HEK293 (cell line): Measurements from ENCODE around the gene RPS24.
A peak's percentile ranks its signal among the peaks of the same experiment; 100 is the strongest.

Experiments used
- CTCF ChIA-PET: fragments of 350-600 bp; formaldehyde crosslinking; extraction: SDS; loops from one replicate; lab custom pipeline; 2021; ENCODE audit warnings: antibody characterized with exemption; lab: Yijun Ruan, JAX
- POLR2A ChIA-PET: fragments of 300-600 bp; formaldehyde crosslinking; extraction: SDS; loops from one replicate; lab custom pipeline; 2020; ENCODE audit warnings: antibody characterized with exemption, inconsistent platforms; lab: Yijun Ruan, JAX
- H3K27ac ChIP-seq: fragments of 200-500 bp; sonication (Bioruptor generic); 2 replicates; pipeline ENCODE4 v1.5.1; 2014; ENCODE audit warnings: low read depth, low read length, control low read depth, inconsistent platforms; ENCODE audit errors: extremely low read depth
- H3K36me3 ChIP-seq, 2 experiments: fragments of 200-500 bp in 1 of 2; sonication (Bioruptor generic) in 1 of 2; 1 replicate in 1 of 2; 2 replicates in 1 of 2; pipeline ENCODE4 v1.5.1; 2014 to 2017; ENCODE audit warnings: inconsistent platforms in 2 of 2, low read length in 2 of 2; ENCODE audit not compliant: control insufficient read depth in 2 of 2, insufficient read depth in 1 of 2
- H3K4me1 ChIP-seq: fragments of 200-500 bp; sonication (Bioruptor generic); 2 replicates; pipeline ENCODE4 v1.5.1; 2014; ENCODE audit warnings: mild to moderate bottlenecking, low read length, inconsistent platforms; ENCODE audit not compliant: control insufficient read depth, insufficient read depth
- H3K4me3 ChIP-seq: 2 replicates; pipeline ENCODE4 v1.5.1; 2011; ENCODE audit warnings: low read depth, mild to moderate bottlenecking, control low read depth, low read length, moderate library complexity
- H3K9me3 ChIP-seq: fragments of 200-500 bp; sonication (Bioruptor generic); 2 replicates; pipeline ENCODE4 v1.5.1; 2014; ENCODE audit warnings: low read depth, low read length, inconsistent platforms; ENCODE audit not compliant: control insufficient read depth, insufficient read depth
- GFI1B ChIP-seq: fragments of 450-650 bp; formaldehyde crosslinking; IDR thresholded peaks from 2 replicates; pipeline ENCODE4 v1.5.1; 2016; ENCODE audit warnings: missing biosample characterization, missing genetic modification characterization
- HOXA7 ChIP-seq: sonication (generic); formaldehyde crosslinking; IDR thresholded peaks from 2 replicates; pipeline ENCODE4 v1.8.1; 2022; ENCODE audit warnings: missing genetic modification reagents, borderline replicate concordance
- KLF16 ChIP-seq: fragments of 450-650 bp; formaldehyde crosslinking; IDR thresholded peaks from 2 replicates; pipeline ENCODE4 v1.5.1; 2017; ENCODE audit warnings: missing biosample characterization, missing genetic modification characterization
- MEIS1 ChIP-seq: sonication (generic); formaldehyde crosslinking; IDR thresholded peaks from 2 replicates; pipeline ENCODE4 v1.8.1; 2022; ENCODE audit warnings: missing genetic modification reagents, mild to moderate bottlenecking, borderline replicate concordance
- PRDM1 ChIP-seq: fragments of 450-650 bp; formaldehyde crosslinking; IDR thresholded peaks from 2 replicates; pipeline ENCODE4; 2016; ENCODE audit warnings: missing biosample characterization, missing genetic modification characterization
- REPIN1 ChIP-seq: fragments of 450-650 bp; formaldehyde crosslinking; IDR thresholded peaks from 2 replicates; pipeline ENCODE4 v1.5.1; 2017; ENCODE audit warnings: missing biosample characterization, missing genetic modification characterization, low read depth
- SCRT2 ChIP-seq: fragments of 450-650 bp; formaldehyde crosslinking; IDR thresholded peaks from 2 replicates; pipeline ENCODE4 v1.5.1; 2016; ENCODE audit warnings: missing biosample characterization, missing genetic modification characterization
- YY1 ChIP-seq: fragments of 450-650 bp; formaldehyde crosslinking; IDR thresholded peaks from 2 replicates; pipeline ENCODE4 v1.5.1; 2018; ENCODE audit warnings: missing biosample characterization, missing genetic modification characterization
- ZBTB1 ChIP-seq: fragments of 450-650 bp; formaldehyde crosslinking; IDR thresholded peaks from 2 replicates; pipeline ENCODE4 v1.5.1; 2016; ENCODE audit warnings: missing biosample characterization, missing genetic modification characterization
- ZBTB8A ChIP-seq: fragments of 450-650 bp; formaldehyde crosslinking; IDR thresholded peaks from 2 replicates; pipeline ENCODE4 v1.5.1; 2016; ENCODE audit warnings: missing biosample characterization, missing genetic modification characterization
- ZEB2 ChIP-seq: fragments of 450-650 bp; formaldehyde crosslinking; IDR thresholded peaks from 2 replicates; pipeline ENCODE4 v1.5.1; 2016; ENCODE audit warnings: missing biosample characterization, missing genetic modification characterization
- ZFP69B ChIP-seq: fragments of 450-650 bp; formaldehyde crosslinking; IDR thresholded peaks from 2 replicates; pipeline ENCODE4 v1.5.1; 2016; ENCODE audit warnings: missing biosample characterization, missing genetic modification characterization
- ZNF114 ChIP-seq: fragments of 450-650 bp; formaldehyde crosslinking; IDR thresholded peaks from 2 replicates; pipeline ENCODE4 v1.5.0; 2017; ENCODE audit warnings: missing biosample characterization, missing genetic modification characterization
- ZNF175 ChIP-seq: fragments of 450-650 bp; formaldehyde crosslinking; IDR thresholded peaks from 2 replicates; pipeline ENCODE4 v1.5.1; 2016; ENCODE audit warnings: missing biosample characterization, missing genetic modification characterization
- ZNF366 ChIP-seq: fragments of 450-650 bp; formaldehyde crosslinking; conservative IDR thresholded peaks from 2 replicates; pipeline ENCODE4 v1.5.1; 2016; ENCODE audit warnings: missing biosample characterization, missing genetic modification characterization
- ZNF530 ChIP-seq: fragments of 450-650 bp; formaldehyde crosslinking; IDR thresholded peaks from 2 replicates; pipeline ENCODE4 v1.5.1; 2016; ENCODE audit warnings: low read depth, missing biosample characterization, missing genetic modification characterization
- ZNF544 ChIP-seq: fragments of 450-650 bp; formaldehyde crosslinking; IDR thresholded peaks from 2 replicates; pipeline ENCODE4 v1.5.0; 2017; ENCODE audit warnings: missing biosample characterization, missing genetic modification characterization
- ZNF701 ChIP-seq: fragments of 450-650 bp; formaldehyde crosslinking; IDR thresholded peaks from 2 replicates; pipeline ENCODE4 v1.5.1; 2016; ENCODE audit warnings: missing biosample characterization, missing genetic modification characterization
- ZNF777 ChIP-seq: fragments of 450-650 bp; formaldehyde crosslinking; IDR thresholded peaks from 2 replicates; pipeline ENCODE4 v1.5.1; 2017; ENCODE audit warnings: missing biosample characterization, missing genetic modification characterization, borderline replicate concordance
- TF ChIP-seq, protein P1 (sequence below): fragments of 450-650 bp; formaldehyde crosslinking; IDR thresholded peaks from 2 replicates; pipeline ENCODE4 v1.5.1; 2016; ENCODE audit warnings: missing biosample characterization, missing genetic modification characterization
- TF ChIP-seq, protein P2 (sequence below): fragments of 450-650 bp; formaldehyde crosslinking; IDR thresholded peaks from 2 replicates; pipeline ENCODE4 v1.5.1; 2016; ENCODE audit warnings: missing biosample characterization, missing genetic modification characterization, low read depth
- TF ChIP-seq, protein P3 (sequence below): fragments of 450-650 bp; formaldehyde crosslinking; IDR thresholded peaks from 2 replicates; pipeline ENCODE4 v1.5.1; 2016; ENCODE audit warnings: missing biosample characterization, missing genetic modification characterization
- TF ChIP-seq, protein P4 (sequence below): fragments of 450-650 bp; formaldehyde crosslinking; optimal IDR thresholded peaks from 2 replicates; pipeline ENCODE3; 2016; ENCODE audit warnings: missing biosample characterization, mild to moderate bottlenecking, missing genetic modification characterization
- TF ChIP-seq, protein P5 (sequence below): fragments of 450-650 bp; formaldehyde crosslinking; IDR thresholded peaks from 2 replicates; pipeline ENCODE4 v1.5.1; 2016; ENCODE audit warnings: missing biosample characterization, missing genetic modification characterization
- TF ChIP-seq, protein P6 (sequence below): sonication (generic); formaldehyde crosslinking; IDR thresholded peaks from 2 replicates; pipeline ENCODE4 v1.8.1; 2022; ENCODE audit warnings: mild to moderate bottlenecking, moderate library complexity, missing genetic modification reagents
- TF ChIP-seq, protein P7 (sequence below): fragments of 450-650 bp; IDR thresholded peaks from 2 replicates; pipeline ENCODE4 v1.5.1; 2018; ENCODE audit warnings: missing biosample characterization, mild to moderate bottlenecking, missing genetic modification characterization

The RPS24 gene

DNA sequence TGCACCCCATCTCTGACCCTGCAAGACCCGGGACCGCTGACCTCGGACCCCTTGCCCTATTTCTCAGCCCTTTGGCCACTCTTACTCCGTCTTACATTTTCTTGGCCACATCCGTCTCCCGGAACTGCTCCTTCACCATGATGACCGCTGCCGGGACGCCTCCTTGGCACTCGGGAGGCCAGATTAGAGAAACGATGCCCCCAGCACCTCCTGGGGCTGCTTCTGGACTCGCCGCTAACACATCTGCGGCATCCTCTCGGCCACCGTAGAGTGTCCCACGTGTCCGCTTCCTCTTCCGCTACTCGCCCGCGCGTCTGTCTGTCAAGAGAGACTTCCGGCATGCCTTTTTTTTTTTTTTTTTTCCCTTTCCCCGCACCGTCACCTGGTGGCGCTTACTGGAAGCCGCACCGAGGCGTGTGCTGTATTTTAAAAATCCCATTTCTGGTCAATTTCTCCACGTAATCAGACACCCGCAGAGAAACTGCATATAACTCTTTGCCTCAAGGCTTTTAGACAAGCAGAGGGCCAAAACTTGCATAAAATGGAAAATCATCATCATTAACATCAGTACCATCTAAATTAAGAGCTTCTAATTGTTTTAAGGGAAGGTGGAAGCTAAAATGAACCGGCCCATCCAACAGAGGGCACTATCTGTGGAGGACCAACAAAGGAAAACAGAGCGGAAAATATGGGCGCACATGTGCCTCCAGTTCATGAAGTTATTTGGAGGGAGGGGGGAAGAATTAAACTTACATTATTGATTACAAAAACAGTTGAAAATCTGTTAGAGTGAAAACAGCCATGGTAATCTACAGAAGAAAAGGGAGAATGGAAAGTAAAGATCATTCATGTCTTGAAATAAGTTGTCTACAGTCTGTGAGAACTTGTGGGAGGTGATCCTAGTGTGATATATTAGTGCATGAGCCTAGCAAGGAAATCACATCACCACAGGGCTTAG is 4.1 kb upstream of the RPS24 start, which contains the start of gene POLR3A:
POLR3A (minus strand) TSS at position 247 of the 958 bp plus-strand sequence; CDS start at position 139, 108 bp downstream.
- no peaks in the 10 kb centered on the region for H3K9me3 ChIP-seq
- POLR2A ChIA-PET, result interaction anchor here (0.6 to 0.8 kb wide), 6 partner anchors 13 to 1468 kb away, joined by 3 to 8 read pairs (median 4); no protein-coding TSS in a partner anchor
- TF ChIP-seq, protein P1, sequence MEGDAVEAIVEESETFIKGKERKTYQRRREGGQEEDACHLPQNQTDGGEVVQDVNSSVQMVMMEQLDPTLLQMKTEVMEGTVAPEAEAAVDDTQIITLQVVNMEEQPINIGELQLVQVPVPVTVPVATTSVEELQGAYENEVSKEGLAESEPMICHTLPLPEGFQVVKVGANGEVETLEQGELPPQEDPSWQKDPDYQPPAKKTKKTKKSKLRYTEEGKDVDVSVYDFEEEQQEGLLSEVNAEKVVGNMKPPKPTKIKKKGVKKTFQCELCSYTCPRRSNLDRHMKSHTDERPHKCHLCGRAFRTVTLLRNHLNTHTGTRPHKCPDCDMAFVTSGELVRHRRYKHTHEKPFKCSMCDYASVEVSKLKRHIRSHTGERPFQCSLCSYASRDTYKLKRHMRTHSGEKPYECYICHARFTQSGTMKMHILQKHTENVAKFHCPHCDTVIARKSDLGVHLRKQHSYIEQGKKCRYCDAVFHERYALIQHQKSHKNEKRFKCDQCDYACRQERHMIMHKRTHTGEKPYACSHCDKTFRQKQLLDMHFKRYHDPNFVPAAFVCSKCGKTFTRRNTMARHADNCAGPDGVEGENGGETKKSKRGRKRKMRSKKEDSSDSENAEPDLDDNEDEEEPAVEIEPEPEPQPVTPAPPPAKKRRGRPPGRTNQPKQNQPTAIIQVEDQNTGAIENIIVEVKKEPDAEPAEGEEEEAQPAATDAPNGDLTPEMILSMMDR, result peak; percentile 95
- TF ChIP-seq, protein P2, sequence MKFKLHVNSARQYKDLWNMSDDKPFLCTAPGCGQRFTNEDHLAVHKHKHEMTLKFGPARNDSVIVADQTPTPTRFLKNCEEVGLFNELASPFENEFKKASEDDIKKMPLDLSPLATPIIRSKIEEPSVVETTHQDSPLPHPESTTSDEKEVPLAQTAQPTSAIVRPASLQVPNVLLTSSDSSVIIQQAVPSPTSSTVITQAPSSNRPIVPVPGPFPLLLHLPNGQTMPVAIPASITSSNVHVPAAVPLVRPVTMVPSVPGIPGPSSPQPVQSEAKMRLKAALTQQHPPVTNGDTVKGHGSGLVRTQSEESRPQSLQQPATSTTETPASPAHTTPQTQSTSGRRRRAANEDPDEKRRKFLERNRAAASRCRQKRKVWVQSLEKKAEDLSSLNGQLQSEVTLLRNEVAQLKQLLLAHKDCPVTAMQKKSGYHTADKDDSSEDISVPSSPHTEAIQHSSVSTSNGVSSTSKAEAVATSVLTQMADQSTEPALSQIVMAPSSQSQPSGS (tag by site-specific recombination), result no peak
- peak; percentile 86 for TF ChIP-seq ZEB2 (tag by site-specific recombination)
- no peak for TF ChIP-seq ZNF544 (tag by site-specific recombination)
- TF ChIP-seq, protein P3, sequence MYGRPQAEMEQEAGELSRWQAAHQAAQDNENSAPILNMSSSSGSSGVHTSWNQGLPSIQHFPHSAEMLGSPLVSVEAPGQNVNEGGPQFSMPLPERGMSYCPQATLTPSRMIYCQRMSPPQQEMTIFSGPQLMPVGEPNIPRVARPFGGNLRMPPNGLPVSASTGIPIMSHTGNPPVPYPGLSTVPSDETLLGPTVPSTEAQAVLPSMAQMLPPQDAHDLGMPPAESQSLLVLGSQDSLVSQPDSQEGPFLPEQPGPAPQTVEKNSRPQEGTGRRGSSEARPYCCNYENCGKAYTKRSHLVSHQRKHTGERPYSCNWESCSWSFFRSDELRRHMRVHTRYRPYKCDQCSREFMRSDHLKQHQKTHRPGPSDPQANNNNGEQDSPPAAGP (tag by site-specific recombination), result 0 out of 2 replicates have a peak, but pooled peaks have one; percentile 51
- TF ChIP-seq ZNF530 (tag by site-specific recombination), result no peak
- TF ChIP-seq, protein P4, sequence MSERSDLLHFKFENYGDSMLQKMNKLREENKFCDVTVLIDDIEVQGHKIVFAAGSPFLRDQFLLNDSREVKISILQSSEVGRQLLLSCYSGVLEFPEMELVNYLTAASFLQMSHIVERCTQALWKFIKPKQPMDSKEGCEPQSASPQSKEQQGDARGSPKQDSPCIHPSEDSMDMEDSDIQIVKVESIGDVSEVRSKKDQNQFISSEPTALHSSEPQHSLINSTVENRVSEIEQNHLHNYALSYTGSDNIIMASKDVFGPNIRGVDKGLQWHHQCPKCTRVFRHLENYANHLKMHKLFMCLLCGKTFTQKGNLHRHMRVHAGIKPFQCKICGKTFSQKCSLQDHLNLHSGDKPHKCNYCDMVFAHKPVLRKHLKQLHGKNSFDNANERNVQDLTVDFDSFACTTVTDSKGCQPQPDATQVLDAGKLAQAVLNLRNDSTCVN (tag by site-specific recombination), result peak; percentile 40
- TF ChIP-seq ZNF366 (tag by site-specific recombination), result peak; percentile 69
- TF ChIP-seq GFI1B, result peak; percentile 51; the same call in 1 of the 2 replicates
- peak; percentile 80 for TF ChIP-seq PRDM1 (tag by site-specific recombination)
- TF ChIP-seq KLF16, result peak; percentile 54; the same call in 1 of the 2 replicates
- TF ChIP-seq, protein P5, sequence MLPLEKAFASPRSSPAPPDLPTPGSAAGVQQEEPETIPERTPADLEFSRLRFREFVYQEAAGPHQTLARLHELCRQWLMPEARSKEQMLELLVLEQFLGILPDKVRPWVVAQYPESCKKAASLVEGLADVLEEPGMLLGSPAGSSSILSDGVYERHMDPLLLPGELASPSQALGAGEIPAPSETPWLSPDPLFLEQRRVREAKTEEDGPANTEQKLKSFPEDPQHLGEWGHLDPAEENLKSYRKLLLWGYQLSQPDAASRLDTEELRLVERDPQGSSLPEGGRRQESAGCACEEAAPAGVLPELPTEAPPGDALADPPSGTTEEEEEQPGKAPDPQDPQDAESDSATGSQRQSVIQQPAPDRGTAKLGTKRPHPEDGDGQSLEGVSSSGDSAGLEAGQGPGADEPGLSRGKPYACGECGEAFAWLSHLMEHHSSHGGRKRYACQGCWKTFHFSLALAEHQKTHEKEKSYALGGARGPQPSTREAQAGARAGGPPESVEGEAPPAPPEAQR, result 0 out of 2 replicates have a peak, but pooled peaks have one; percentile 16
- no peak for TF ChIP-seq ZNF777 (tag by site-specific recombination)
- no peak for TF ChIP-seq YY1 (tag by site-specific recombination)
- TF ChIP-seq ZBTB8A (tag by site-specific recombination), result peak; percentile 65
- TF ChIP-seq ZNF701 (tag by site-specific recombination), result no peak
- TF ChIP-seq ZBTB1 (tag by site-specific recombination), result peak; percentile 64; the same call in 1 of the 2 replicates
- TF ChIP-seq, protein P6, sequence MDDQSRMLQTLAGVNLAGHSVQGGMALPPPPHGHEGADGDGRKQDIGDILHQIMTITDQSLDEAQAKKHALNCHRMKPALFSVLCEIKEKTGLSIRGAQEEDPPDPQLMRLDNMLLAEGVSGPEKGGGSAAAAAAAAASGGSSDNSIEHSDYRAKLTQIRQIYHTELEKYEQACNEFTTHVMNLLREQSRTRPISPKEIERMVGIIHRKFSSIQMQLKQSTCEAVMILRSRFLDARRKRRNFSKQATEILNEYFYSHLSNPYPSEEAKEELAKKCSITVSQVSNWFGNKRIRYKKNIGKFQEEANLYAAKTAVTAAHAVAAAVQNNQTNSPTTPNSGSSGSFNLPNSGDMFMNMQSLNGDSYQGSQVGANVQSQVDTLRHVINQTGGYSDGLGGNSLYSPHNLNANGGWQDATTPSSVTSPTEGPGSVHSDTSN, result 0 out of 2 replicates have a peak, but pooled peaks have one; percentile 53
- TF ChIP-seq ZNF114 (tag by site-specific recombination), result no peak
- 0 out of 2 replicates have a peak, but pooled peaks have one; percentile 13 for TF ChIP-seq ZFP69B (tag by site-specific recombination)
- TF ChIP-seq REPIN1 (tag by site-specific recombination), result no peak; the same call in 1 of the 2 replicates
- no peak for TF ChIP-seq ZNF175 (tag by site-specific recombination)
- TF ChIP-seq, protein P7, sequence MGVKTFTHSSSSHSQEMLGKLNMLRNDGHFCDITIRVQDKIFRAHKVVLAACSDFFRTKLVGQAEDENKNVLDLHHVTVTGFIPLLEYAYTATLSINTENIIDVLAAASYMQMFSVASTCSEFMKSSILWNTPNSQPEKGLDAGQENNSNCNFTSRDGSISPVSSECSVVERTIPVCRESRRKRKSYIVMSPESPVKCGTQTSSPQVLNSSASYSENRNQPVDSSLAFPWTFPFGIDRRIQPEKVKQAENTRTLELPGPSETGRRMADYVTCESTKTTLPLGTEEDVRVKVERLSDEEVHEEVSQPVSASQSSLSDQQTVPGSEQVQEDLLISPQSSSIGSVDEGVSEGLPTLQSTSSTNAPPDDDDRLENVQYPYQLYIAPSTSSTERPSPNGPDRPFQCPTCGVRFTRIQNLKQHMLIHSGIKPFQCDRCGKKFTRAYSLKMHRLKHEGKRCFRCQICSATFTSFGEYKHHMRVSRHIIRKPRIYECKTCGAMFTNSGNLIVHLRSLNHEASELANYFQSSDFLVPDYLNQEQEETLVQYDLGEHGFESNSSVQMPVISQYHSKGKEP, result no peak
- no peak for TF ChIP-seq MEIS1 (CRISPR knock-in tag)
- no peak for TF ChIP-seq SCRT2
- no peak for TF ChIP-seq HOXA7

More for the DNA sequence above, 4.1 kb upstream of the RPS24 start, which contains the start of gene POLR3A:
- Histone ChIP-seq H3K4me1 (no peaks in the 10 kb centered on the region), H3K4me3 (peak within 1 kb of the TSS; percentile 92), H3K27ac (peak within 1 kb of the TSS; percentile 48), H3K36me3 (peaks cover 9 to 36% of the 10 kb centered on the region in 2 experiments)
- CTCF ChIA-PET, result interaction anchor here (0.6 to 1.4 kb wide), 10 partner anchors 10 to 1127 kb away, joined by 3 to 8 read pairs (median 3); no protein-coding TSS in a partner anchor
